VCaP (cell line): ENCODE data around the gene PARP6.

Experiments
- H3K27ac ChIP-seq: fragments of 450-650 bp; 2 replicates; pipeline ENCODE4 v1.5.1; 2017
- CTCF ChIP-seq: fragments of 450-650 bp; conservative IDR thresholded peaks from 2 replicates; pipeline ENCODE4 v1.5.1; 2017; ENCODE audit warnings: mild to moderate bottlenecking, moderate library complexity

Gene PARP6

GRCh38 chr15:72249142-72249810 lies 23.1 kb downstream of the PARP6 start:
- no peak for TF ChIP-seq CTCF
- H3K27ac ChIP-seq = no peak overlapping the region

- H3K27ac ChIP-seq = no peak overlapping the region
- no peak for TF ChIP-seq CTCF
These were observed 23.8 kb downstream of the PARP6 start for GRCh38 chr15:72248514-72248913.

GRCh38 chr15:72242775-72243370 lies 29.5 kb downstream of the PARP6 start:
- no peak overlapping the region for H3K27ac ChIP-seq

GRCh38 chr15:72239652-72240051 lies 32.7 kb downstream of the PARP6 start:
- TF ChIP-seq CTCF = no peak

More at GRCh38 chr15:72242775-72243370, 29.5 kb downstream of the PARP6 start:
- no peak for TF ChIP-seq CTCF

GRCh38 chr15:72238586-72238985 lies 33.8 kb downstream of the PARP6 start:
- H3K27ac ChIP-seq = no peak overlapping the region
- no peak for TF ChIP-seq CTCF

More at GRCh38 chr15:72239652-72240051, 32.7 kb downstream of the PARP6 start:
- H3K27ac ChIP-seq = no peak overlapping the region

GRCh38 chr15:72237853-72238224 lies 34.5 kb downstream of the PARP6 start:
- TF ChIP-seq CTCF = no peak
- no peak overlapping the region for H3K27ac ChIP-seq

GRCh38 chr15:72237029-72237852 lies 35.1 kb downstream of the PARP6 start:
- TF ChIP-seq CTCF = no peak
- H3K27ac ChIP-seq = no peak overlapping the region
